ENCODE results near the gene PHF13.

DNA sequence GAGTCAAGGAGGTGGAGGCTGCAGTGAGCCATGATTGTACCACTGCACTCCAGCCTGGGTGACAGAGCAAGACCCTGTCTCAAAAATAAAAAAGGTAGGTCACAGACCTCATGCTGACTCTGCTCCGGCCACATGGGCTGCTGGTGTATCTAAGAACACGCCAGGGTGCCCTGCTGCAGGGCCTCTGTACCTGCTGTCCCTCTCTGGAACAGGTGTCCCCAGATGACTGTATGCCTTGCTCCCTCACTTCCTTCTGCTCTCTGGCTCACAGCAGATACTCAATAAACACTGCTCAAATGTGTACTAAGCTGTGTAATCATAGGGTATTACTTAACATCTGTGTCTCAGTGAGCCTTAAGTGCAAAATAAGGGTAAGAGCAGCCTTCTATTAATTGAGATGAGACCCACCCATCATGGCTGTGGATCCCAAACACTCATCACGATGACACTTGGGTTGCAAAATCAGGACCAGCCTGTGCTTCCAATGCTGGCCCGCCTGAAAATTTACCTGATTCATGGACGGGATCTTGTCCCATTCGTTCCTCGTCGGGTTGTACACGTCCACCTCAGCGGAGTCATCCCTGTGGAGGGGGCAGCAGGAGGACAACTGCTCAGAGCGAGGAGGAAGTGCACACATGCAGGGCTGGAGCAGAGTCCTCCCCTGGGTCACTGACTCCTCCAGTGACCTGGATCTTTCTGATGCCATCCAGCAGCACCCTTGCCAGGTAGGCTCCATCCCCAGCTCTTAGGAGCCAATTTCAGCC, 18.4 kb upstream of the PHF13 start:
- TF ChIP-seq POLR2AphosphoS5 (IDR thresholded peaks at IDR 0.05) (no peak), SMC3 (conservative IDR thresholded peaks at IDR 0.05; ENCODE audit: poor library complexity) (no peak), EZH2 (IDR thresholded peaks at IDR 0.05; ENCODE audit: borderline replicate concordance, insufficient read depth, low read length, poor library complexity, severe bottlenecking) (no peak)
- TF ChIP-seq, protein P1, sequence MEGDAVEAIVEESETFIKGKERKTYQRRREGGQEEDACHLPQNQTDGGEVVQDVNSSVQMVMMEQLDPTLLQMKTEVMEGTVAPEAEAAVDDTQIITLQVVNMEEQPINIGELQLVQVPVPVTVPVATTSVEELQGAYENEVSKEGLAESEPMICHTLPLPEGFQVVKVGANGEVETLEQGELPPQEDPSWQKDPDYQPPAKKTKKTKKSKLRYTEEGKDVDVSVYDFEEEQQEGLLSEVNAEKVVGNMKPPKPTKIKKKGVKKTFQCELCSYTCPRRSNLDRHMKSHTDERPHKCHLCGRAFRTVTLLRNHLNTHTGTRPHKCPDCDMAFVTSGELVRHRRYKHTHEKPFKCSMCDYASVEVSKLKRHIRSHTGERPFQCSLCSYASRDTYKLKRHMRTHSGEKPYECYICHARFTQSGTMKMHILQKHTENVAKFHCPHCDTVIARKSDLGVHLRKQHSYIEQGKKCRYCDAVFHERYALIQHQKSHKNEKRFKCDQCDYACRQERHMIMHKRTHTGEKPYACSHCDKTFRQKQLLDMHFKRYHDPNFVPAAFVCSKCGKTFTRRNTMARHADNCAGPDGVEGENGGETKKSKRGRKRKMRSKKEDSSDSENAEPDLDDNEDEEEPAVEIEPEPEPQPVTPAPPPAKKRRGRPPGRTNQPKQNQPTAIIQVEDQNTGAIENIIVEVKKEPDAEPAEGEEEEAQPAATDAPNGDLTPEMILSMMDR (IDR thresholded peaks at IDR 0.05; ENCODE audit: poor library complexity, severe bottlenecking): no peak
